ENCODE measurements around the gene CRTC3. TPM values are rescaled to one million over a fixed set of nuclear protein-coding genes. Genes with fewer than 3 reads are reported as not detected.

Gene CRTC3
- total and polyA plus RNA-seq, 2 experiments from 2014 or later = 15.1 to 24.5 TPM

- no peaks in the 10 kb centered on the region for H3K36me3 ChIP-seq
- no peak for DNase-seq (ENCODE audit: low read depth in 1 of 2, low spot score in 1 of 2)
- no peaks in the 10 kb centered on the region for H3K27me3 ChIP-seq
- no peaks in the 10 kb centered on the region for H3K9me3 ChIP-seq (ENCODE audit: low read depth)
- H3K4me1 ChIP-seq (ENCODE audit: low read depth) = peaks cover 10% of the 10 kb centered on the region
- no peak overlapping the region for H3K27ac ChIP-seq
- TF ChIP-seq CTCF (IDR thresholded peaks at IDR 0.05; ENCODE audit: low read depth, low read length) = no peak
- H3K4me3 ChIP-seq = no peak overlapping the region
Observed at GRCh38 chr15:90586948-90587347, 57.2 kb downstream of the CRTC3 start.

DNA sequence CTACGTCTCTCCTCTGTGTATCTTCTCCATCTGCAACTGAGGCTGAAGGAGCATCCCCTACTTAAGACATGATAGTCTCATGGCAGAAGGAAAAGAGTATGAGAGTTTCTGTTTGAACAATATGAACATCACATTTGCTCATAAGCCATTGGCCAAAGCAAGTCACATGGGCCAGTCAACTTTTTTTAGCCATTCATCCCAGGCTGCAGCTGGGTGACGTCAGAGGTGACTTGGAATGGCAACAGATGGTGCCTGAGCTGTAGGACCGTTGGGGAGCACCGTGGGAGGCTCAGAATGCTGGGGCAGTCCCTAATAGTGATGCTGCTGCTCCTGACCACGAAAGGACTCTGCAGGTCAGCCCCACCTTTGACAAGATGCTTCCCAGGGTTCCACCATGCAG lies 58.7 kb downstream of the CRTC3 start:
- no peak for TF ChIP-seq CTCF (IDR thresholded peaks at IDR 0.05; ENCODE audit: low read depth, low read length)
- H3K36me3 ChIP-seq = no peaks in the 10 kb centered on the region
- H3K27ac ChIP-seq = no peak overlapping the region
- no peaks in the 10 kb centered on the region for H3K27me3 ChIP-seq
- H3K4me1 ChIP-seq (ENCODE audit: low read depth) = peaks cover 6% of the 10 kb centered on the region
- no peak for DNase-seq (ENCODE audit: low read depth in 1 of 2, low spot score in 1 of 2)
- no peak overlapping the region for H3K4me3 ChIP-seq
- no peaks in the 10 kb centered on the region for H3K9me3 ChIP-seq (ENCODE audit: low read depth)

DNA sequence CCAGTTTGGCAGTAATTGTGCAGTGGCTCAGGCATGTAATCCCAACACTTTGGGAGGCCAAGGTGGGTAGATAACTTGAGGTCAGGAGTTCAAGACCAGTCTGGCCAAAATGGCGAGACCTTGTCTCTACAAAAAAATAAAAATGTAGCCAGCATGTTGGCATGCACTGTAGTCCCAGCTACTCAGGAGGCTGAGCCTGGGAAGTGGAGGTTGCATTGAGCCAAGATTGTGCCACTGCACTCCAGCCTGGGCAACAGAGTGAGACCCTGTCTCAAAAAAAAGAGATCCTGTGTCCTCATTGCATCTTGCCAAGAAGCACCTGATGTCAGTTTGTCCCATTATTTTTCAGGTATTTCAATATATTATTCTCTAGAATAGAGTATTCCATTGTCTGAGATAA lies 61.8 kb downstream of the CRTC3 start:
- Histone ChIP-seq H3K4me1 (ENCODE audit: low read depth) (no peaks in the 10 kb centered on the region), H3K9me3 (ENCODE audit: low read depth) (no peaks in the 10 kb centered on the region), H3K4me3 (no peak overlapping the region), H3K36me3 (no peaks in the 10 kb centered on the region), H3K27ac (no peak overlapping the region), H3K27me3 (no peaks in the 10 kb centered on the region)
- no peak for DNase-seq (ENCODE audit: low read depth in 1 of 2, low spot score in 1 of 2)
- no peak for TF ChIP-seq CTCF (IDR thresholded peaks at IDR 0.05; ENCODE audit: low read depth, low read length)

DNA sequence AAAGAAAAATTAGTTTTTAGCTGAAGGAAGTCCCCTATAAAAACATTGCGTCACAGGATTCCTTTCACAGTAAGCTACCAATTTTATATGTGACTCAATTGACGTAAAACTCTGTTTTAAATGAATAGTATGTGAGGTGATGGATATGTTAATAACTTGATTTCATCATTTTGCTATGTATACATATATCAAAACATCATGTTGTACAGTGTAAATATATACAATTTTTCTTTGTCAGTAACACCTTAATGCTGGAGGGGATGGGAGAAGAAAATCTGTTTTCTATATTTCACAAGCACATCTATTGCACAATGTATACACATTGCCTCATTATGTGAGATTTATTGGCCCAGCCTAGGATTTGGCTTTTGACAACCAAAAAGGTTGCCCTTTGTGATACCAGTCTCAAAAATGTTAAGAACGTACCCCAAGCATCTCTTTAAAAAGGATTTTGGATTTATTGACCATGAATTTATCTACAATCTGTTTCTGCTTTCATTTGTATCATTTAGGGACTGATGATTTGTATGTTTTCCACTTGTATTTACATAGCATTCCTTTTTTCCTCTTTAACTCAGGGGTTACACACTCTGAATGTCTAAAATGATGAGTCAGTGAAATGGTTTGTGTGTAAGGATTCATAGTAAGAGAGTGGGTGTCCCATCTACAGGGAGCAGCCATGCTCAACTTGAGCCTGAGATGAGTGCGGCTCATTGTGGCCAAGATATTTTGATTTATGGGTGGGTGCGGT lies 62.6 kb downstream of the CRTC3 start:
- Histone ChIP-seq H3K4me3 (no peak overlapping the region), H3K4me1 (ENCODE audit: low read depth) (no peaks in the 10 kb centered on the region), H3K27ac (no peak overlapping the region), H3K36me3 (no peaks in the 10 kb centered on the region), H3K27me3 (no peaks in the 10 kb centered on the region), H3K9me3 (ENCODE audit: low read depth) (no peaks in the 10 kb centered on the region)
- no peak for TF ChIP-seq CTCF (IDR thresholded peaks at IDR 0.05; ENCODE audit: low read depth, low read length)
- peak in 1 of 2 donors; percentile 76 for DNase-seq (ENCODE audit: low read depth in 1 of 2, low spot score in 1 of 2)

GRCh38 chr15:90593499-90594158 lies 63.9 kb downstream of the CRTC3 start:
- Histone ChIP-seq H3K4me1 (ENCODE audit: low read depth) (no peaks in the 10 kb centered on the region), H3K36me3 (no peaks in the 10 kb centered on the region), H3K4me3 (no peak overlapping the region), H3K27me3 (no peaks in the 10 kb centered on the region), H3K27ac (no peak overlapping the region), H3K9me3 (ENCODE audit: low read depth) (no peaks in the 10 kb centered on the region)
- DNase-seq (ENCODE audit: low read depth in 1 of 2, low spot score in 1 of 2) = no peak
- TF ChIP-seq CTCF (IDR thresholded peaks at IDR 0.05; ENCODE audit: low read depth, low read length) = no peak
